ENCODE measurements around the gene IRS1.

DNA sequence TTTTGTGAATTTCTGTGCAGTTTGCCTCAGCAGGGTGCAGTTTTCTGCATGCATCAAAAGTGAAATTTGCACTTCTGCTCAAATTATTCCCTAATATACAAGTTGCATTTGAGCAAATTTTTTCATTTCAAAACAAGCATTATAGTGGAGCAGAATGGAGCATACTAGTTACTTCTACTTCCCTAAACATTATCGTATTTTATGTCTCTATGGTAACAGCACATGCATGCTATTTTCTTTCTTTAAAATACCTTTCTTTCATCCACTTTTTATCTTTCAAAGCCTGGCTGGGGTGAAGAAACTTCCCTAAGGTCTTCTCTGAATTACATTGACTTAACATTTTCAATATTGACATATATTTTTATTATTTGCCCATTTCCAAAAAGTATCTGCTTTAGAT, 47.5 kb upstream of the IRS1 start:
- TF ChIP-seq, protein P1, sequence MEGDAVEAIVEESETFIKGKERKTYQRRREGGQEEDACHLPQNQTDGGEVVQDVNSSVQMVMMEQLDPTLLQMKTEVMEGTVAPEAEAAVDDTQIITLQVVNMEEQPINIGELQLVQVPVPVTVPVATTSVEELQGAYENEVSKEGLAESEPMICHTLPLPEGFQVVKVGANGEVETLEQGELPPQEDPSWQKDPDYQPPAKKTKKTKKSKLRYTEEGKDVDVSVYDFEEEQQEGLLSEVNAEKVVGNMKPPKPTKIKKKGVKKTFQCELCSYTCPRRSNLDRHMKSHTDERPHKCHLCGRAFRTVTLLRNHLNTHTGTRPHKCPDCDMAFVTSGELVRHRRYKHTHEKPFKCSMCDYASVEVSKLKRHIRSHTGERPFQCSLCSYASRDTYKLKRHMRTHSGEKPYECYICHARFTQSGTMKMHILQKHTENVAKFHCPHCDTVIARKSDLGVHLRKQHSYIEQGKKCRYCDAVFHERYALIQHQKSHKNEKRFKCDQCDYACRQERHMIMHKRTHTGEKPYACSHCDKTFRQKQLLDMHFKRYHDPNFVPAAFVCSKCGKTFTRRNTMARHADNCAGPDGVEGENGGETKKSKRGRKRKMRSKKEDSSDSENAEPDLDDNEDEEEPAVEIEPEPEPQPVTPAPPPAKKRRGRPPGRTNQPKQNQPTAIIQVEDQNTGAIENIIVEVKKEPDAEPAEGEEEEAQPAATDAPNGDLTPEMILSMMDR (IDR thresholded peaks at IDR 0.05) = no peak
- no peak for TF ChIP-seq POLR2A (IDR thresholded peaks at IDR 0.05)
- no peak for TF ChIP-seq POLR2AphosphoS5 (IDR thresholded peaks at IDR 0.05)
- TF ChIP-seq EP300 (IDR thresholded peaks at IDR 0.05) = no peak

Measured in stomach (tissue), 4 donors.